Nephron progenitor cell (in vitro differentiated cells): ENCODE measurements around the gene CPA1.

ENCODE experiments used
- DNase-seq: peaks from one replicate; pipeline ENCODE4 v3.0.0; 2021
- H3K27ac Mint-ChIP-seq: 2 replicates; pipeline ENCODE4 v1.8.0; 2021; ENCODE audit warnings: mild to moderate bottlenecking, moderate library complexity, mixed read lengths
- H3K27me3 Mint-ChIP-seq: 2 replicates; pipeline ENCODE4 v1.8.0; 2021; ENCODE audit warnings: mild to moderate bottlenecking, low read depth, mixed read lengths; ENCODE audit not compliant: poor library complexity
- H3K36me3 Mint-ChIP-seq: 2 replicates; pipeline ENCODE4 v1.8.0; 2021; ENCODE audit warnings: low read depth, mixed read lengths
- H3K4me1 Mint-ChIP-seq: 2 replicates; pipeline ENCODE4 v1.8.0; 2021; ENCODE audit warnings: mixed read lengths
- H3K4me3 Mint-ChIP-seq: 2 replicates; pipeline ENCODE4 v1.8.0; 2021; ENCODE audit warnings: mild to moderate bottlenecking, moderate library complexity, mixed read lengths
- H3K9me3 Mint-ChIP-seq: 2 replicates; pipeline ENCODE4 v1.8.0; 2021; ENCODE audit warnings: mild to moderate bottlenecking, moderate library complexity, mixed read lengths
- TF ChIP-seq, protein P1 (sequence below): fragments of 200-600 bp; sonication (generic); IDR thresholded peaks from 2 replicates; pipeline ENCODE4 v1.5.0; 2021; ENCODE audit warnings: antibody characterized with exemption

CPA1 gene

DNA sequence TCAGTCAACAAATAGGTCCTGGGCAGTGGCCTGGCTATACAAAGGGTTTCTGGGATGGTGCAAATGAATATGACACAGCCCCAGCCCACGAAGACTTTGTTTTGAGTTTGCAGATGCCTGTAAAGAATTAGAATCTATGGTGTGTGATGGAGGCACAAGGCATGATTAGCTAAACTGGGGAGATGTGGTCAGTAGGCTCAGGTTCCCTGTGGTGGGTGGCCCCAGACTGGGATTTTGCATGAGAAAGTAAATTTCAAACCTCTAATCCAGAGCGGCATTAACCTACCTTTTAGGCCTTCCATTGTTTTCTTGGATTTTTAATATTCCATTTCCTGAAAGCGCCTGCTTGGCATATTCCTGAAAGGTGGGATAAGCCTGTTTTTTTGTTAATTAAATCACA is 42.1 kb upstream of the CPA1 start:
- Mint-ChIP-seq H3K27me3 (peaks cover 3% of the 10 kb centered on the region), H3K27ac (no peak overlapping the region), H3K9me3 (peaks cover 20% of the 10 kb centered on the region), H3K36me3 (peaks cover 10% of the 10 kb centered on the region), H3K4me1 (peaks cover 16% of the 10 kb centered on the region), H3K4me3 (no peak overlapping the region)
- TF ChIP-seq, protein P1, sequence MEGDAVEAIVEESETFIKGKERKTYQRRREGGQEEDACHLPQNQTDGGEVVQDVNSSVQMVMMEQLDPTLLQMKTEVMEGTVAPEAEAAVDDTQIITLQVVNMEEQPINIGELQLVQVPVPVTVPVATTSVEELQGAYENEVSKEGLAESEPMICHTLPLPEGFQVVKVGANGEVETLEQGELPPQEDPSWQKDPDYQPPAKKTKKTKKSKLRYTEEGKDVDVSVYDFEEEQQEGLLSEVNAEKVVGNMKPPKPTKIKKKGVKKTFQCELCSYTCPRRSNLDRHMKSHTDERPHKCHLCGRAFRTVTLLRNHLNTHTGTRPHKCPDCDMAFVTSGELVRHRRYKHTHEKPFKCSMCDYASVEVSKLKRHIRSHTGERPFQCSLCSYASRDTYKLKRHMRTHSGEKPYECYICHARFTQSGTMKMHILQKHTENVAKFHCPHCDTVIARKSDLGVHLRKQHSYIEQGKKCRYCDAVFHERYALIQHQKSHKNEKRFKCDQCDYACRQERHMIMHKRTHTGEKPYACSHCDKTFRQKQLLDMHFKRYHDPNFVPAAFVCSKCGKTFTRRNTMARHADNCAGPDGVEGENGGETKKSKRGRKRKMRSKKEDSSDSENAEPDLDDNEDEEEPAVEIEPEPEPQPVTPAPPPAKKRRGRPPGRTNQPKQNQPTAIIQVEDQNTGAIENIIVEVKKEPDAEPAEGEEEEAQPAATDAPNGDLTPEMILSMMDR = no peak
- DNase-seq = no peak

DNA sequence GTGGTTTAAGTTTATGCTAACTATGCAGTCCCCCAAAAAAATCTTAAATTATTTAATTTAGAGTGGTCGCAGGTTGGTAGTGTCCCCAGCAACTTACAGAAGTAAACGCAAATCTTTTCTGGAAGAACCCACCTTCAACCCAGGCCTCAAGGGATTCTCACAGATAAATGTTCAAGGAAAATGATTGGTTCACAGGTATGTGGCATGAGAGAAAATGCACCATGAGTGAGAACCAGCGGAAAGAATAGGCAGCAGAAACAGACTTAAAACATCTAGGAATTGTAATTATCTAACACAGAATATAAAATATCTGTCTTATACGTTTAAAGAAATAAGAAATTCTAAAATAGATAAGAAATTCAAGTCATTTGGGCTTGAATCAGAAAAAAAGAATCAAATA is 38.4 kb upstream of the CPA1 start:
- DNase-seq = no peak
- Mint-ChIP-seq H3K4me1 (peaks cover 32% of the 10 kb centered on the region), H3K4me3 (no peak overlapping the region), H3K27ac (no peak overlapping the region), H3K27me3 (peaks cover 3% of the 10 kb centered on the region), H3K36me3 (peaks cover 6% of the 10 kb centered on the region), H3K9me3 (peaks cover 15% of the 10 kb centered on the region)
- TF ChIP-seq, protein P1 = no peak

DNA sequence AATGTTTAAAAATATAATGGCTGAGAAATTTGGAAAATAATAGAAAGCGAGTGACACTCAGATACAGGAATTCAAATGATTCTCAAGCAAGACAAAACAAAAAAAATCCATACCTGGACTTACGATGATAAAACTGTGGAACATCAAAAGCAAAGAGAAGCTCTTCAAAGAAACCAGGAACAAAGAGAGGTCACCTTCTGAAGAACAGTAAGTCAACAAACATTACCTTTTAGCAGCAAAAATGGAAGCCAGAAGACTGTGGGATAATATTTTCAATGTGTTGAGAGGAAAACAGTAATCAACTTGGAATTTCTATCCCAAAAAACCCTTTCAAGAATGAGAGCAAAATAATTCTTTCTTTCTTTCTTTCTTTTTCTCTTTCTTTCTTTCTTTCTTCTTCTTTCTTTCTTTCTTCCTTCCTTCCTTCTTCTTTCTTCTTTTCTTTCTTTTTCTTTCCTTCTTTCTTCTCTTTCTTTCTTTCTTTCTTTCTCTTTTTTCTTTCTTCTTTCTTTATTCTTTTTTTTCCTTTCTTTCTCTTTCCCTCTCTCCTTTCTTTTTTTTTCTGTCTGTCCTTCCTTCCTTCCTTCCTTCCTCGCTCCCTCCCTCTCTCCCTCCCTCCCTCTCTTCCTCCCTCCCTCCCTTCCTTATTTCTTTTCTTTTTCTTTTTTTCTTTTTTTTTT is 37.5 kb upstream of the CPA1 start:
- Mint-ChIP-seq H3K4me1 (peaks cover 35% of the 10 kb centered on the region), H3K27ac (no peak overlapping the region), H3K36me3 (peaks cover 6% of the 10 kb centered on the region), H3K9me3 (peaks cover 15% of the 10 kb centered on the region), H3K27me3 (peaks cover 2% of the 10 kb centered on the region), H3K4me3 (no peak overlapping the region)
- TF ChIP-seq, protein P1 = no peak
- no peak for DNase-seq

DNA sequence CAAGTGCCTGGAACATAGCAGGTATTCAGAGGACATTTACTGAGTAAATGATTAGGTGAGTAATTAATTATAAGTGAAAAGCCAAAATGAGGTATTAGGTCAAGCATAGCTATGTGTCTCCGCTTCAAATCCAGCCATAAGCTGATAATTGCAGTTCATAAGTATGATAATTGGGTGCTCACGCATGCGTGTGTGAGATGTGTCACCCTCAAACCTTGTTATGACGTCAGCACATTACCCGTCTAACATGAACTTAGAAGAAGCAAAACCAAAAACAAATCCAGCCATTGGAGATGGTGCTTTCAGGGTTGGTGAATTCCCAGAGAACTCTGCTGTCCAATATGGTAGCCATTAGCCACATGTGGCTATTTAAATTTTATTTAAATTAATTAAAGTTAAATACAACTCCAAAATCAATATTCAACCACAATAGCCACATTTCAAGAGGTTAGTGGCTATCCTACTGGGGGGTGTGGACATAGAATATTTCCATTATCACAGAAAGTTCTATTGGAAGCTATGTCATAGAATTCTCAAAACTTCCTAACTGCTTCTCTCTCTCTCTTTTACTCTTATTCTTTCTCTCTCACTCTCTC is 35.9 kb upstream of the CPA1 start, which contains the start of gene CPA5:
Gene CPA5, plus strand, starts transcription at position 546 of the 596 bp plus-strand sequence. CDS start 1,670 bp downstream, outside the sequence.
- Mint-ChIP-seq H3K9me3 (peaks cover 15% of the 10 kb centered on the region), H3K4me3 (no peak within 1 kb of the TSS), H3K27ac (peak within 1 kb of the TSS; percentile 88), H3K4me1 (peaks cover 24% of the 10 kb centered on the region), H3K36me3 (peaks cover 6% of the 10 kb centered on the region), H3K27me3 (no peaks in the 10 kb centered on the region)
- TF ChIP-seq, protein P1 = no peak
- no peak for DNase-seq

DNA sequence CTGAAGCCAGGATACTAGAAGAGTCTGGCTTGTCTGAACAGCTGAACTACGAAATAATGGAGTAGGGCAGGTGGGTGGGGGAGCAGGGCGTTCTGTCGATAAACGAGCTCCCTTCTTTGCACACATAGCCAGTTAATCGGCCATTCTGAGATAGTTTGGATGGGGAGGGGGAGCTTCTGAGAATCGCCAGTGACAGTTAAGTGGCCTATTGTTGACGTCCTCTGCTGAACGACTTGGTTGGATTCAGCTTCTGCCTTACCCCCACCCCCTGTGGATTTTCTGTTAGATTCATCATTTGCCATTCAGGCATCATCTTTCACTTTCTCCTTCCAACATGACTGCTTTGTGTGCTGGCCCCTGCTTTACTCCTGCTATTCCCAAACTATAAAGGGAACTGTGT is 35.2 kb upstream of the CPA1 start:
- peaks cover 15% of the 10 kb centered on the region for H3K9me3 Mint-ChIP-seq
- no peak overlapping the region for H3K4me3 Mint-ChIP-seq
- peak overlapping the region; percentile 88 for H3K27ac Mint-ChIP-seq
- no peaks in the 10 kb centered on the region for H3K27me3 Mint-ChIP-seq
- peaks cover 6% of the 10 kb centered on the region for H3K36me3 Mint-ChIP-seq
- TF ChIP-seq, protein P1 = no peak
- DNase-seq = no peak
- H3K4me1 Mint-ChIP-seq = peaks cover 29% of the 10 kb centered on the region

DNA sequence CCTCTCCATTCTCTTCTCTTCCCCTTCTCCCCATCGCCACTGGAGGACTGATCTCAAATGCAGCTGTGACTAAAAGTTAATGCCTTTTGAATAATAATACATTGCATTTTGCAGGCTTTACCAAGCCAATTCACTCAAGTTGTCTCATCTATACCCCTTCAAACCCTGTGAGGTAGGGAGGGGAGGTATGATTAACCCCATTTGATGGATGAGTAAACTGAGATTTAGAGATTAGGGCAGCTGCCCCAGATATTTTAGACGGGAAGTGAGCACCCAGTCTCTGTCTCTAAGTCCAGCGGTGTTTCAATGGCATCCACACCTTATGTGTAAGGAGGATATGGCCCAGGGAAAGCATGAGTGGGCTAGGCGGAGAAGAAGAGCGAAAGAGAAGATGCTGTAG is 34.6 kb upstream of the CPA1 start:
- H3K9me3 Mint-ChIP-seq = peaks cover 15% of the 10 kb centered on the region
- peaks cover 35% of the 10 kb centered on the region for H3K4me1 Mint-ChIP-seq
- H3K27me3 Mint-ChIP-seq = no peaks in the 10 kb centered on the region
- no peak for DNase-seq
- TF ChIP-seq, protein P1 = no peak
- peak overlapping the region; percentile 26 for H3K27ac Mint-ChIP-seq
- peaks cover 6% of the 10 kb centered on the region for H3K36me3 Mint-ChIP-seq
- no peak overlapping the region for H3K4me3 Mint-ChIP-seq
